ENCODE results near the gene ABT1. TPM values are rescaled to one million over a fixed set of nuclear protein-coding genes. Genes with fewer than 3 reads are reported as not detected.

The ABT1 gene
- total and polyA plus RNA-seq, 2 experiments from 2014 or later = 25.7 to 29.1 TPM

DNA sequence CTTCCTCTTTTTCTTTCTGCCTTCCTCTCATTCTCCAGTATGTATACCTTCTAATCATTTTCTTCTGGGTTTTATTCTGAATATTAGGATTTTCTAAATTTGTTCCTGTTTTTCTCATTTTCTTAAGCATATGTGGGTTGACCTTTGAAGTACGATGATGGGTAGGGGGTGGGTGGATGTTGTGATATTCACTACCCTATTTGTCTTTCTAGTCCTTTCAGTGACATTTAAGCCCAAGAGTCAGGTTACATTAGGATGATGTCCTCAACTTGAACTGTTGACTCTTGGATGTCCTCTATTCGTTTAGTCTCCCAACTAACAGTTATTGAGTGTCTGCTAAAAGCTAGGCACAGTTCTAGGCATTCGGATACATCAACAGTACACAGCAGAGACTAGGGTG lies 7.3 kb downstream of the ABT1 start (continued):
- TF ChIP-seq, protein P1, sequence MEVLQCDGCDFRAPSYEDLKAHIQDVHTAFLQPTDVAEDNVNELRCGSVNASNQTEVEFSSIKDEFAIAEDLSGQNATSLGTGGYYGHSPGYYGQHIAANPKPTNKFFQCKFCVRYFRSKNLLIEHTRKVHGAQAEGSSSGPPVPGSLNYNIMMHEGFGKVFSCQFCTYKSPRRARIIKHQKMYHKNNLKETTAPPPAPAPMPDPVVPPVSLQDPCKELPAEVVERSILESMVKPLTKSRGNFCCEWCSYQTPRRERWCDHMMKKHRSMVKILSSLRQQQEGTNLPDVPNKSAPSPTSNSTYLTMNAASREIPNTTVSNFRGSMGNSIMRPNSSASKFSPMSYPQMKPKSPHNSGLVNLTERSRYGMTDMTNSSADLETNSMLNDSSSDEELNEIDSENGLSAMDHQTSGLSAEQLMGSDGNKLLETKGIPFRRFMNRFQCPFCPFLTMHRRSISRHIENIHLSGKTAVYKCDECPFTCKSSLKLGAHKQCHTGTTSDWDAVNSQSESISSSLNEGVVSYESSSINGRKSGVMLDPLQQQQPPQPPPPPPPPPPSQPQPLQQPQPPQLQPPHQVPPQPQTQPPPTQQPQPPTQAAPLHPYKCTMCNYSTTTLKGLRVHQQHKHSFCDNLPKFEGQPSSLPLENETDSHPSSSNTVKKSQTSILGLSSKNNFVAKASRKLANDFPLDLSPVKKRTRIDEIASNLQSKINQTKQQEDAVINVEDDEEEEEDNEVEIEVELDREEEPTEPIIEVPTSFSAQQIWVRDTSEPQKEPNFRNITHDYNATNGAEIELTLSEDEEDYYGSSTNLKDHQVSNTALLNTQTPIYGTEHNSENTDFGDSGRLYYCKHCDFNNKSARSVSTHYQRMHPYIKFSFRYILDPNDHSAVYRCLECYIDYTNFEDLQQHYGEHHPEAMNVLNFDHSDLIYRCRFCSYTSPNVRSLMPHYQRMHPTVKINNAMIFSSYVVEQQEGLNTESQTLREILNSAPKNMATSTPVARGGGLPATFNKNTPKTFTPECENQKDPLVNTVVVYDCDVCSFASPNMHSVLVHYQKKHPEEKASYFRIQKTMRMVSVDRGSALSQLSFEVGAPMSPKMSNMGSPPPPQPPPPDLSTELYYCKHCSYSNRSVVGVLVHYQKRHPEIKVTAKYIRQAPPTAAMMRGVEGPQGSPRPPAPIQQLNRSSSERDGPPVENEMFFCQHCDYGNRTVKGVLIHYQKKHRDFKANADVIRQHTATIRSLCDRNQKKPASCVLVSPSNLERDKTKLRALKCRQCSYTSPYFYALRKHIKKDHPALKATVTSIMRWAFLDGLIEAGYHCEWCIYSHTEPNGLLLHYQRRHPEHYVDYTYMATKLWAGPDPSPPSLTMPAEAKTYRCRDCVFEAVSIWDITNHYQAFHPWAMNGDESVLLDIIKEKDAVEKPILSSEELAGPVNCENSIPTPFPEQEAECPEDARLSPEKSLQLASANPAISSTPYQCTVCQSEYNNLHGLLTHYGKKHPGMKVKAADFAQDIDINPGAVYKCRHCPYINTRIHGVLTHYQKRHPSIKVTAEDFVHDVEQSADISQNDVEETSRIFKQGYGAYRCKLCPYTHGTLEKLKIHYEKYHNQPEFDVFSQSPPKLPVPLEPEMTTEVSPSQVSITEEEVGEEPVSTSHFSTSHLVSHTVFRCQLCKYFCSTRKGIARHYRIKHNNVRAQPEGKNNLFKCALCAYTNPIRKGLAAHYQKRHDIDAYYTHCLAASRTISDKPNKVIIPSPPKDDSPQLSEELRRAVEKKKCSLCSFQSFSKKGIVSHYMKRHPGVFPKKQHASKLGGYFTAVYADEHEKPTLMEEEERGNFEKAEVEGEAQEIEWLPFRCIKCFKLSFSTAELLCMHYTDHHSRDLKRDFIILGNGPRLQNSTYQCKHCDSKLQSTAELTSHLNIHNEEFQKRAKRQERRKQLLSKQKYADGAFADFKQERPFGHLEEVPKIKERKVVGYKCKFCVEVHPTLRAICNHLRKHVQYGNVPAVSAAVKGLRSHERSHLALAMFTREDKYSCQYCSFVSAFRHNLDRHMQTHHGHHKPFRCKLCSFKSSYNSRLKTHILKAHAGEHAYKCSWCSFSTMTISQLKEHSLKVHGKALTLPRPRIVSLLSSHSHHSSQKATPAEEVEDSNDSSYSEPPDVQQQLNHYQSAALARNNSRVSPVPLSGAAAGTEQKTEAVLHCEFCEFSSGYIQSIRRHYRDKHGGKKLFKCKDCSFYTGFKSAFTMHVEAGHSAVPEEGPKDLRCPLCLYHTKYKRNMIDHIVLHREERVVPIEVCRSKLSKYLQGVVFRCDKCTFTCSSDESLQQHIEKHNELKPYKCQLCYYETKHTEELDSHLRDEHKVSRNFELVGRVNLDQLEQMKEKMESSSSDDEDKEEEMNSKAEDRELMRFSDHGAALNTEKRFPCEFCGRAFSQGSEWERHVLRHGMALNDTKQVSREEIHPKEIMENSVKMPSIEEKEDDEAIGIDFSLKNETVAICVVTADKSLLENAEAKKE (CRISPR knock-in tag; IDR thresholded peaks at IDR 0.05) = no peak
- no peak for TF ChIP-seq JUNB (IDR thresholded peaks at IDR 0.05; ENCODE audit: unreplicated experiment)
- TF ChIP-seq, protein P2, sequence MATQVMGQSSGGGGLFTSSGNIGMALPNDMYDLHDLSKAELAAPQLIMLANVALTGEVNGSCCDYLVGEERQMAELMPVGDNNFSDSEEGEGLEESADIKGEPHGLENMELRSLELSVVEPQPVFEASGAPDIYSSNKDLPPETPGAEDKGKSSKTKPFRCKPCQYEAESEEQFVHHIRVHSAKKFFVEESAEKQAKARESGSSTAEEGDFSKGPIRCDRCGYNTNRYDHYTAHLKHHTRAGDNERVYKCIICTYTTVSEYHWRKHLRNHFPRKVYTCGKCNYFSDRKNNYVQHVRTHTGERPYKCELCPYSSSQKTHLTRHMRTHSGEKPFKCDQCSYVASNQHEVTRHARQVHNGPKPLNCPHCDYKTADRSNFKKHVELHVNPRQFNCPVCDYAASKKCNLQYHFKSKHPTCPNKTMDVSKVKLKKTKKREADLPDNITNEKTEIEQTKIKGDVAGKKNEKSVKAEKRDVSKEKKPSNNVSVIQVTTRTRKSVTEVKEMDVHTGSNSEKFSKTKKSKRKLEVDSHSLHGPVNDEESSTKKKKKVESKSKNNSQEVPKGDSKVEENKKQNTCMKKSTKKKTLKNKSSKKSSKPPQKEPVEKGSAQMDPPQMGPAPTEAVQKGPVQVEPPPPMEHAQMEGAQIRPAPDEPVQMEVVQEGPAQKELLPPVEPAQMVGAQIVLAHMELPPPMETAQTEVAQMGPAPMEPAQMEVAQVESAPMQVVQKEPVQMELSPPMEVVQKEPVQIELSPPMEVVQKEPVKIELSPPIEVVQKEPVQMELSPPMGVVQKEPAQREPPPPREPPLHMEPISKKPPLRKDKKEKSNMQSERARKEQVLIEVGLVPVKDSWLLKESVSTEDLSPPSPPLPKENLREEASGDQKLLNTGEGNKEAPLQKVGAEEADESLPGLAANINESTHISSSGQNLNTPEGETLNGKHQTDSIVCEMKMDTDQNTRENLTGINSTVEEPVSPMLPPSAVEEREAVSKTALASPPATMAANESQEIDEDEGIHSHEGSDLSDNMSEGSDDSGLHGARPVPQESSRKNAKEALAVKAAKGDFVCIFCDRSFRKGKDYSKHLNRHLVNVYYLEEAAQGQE (IDR thresholded peaks at IDR 0.05; ENCODE audit: unreplicated experiment) = no peak
- TF ChIP-seq, protein P3, sequence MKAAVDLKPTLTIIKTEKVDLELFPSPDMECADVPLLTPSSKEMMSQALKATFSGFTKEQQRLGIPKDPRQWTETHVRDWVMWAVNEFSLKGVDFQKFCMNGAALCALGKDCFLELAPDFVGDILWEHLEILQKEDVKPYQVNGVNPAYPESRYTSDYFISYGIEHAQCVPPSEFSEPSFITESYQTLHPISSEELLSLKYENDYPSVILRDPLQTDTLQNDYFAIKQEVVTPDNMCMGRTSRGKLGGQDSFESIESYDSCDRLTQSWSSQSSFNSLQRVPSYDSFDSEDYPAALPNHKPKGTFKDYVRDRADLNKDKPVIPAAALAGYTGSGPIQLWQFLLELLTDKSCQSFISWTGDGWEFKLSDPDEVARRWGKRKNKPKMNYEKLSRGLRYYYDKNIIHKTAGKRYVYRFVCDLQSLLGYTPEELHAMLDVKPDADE (IDR thresholded peaks at IDR 0.05) = no peak
- no peak for TF ChIP-seq NANOG (IDR thresholded peaks at IDR 0.05; ENCODE audit: borderline replicate concordance)
- no peak for TF ChIP-seq CREB1 (CRISPR knock-in tag; IDR thresholded peaks at IDR 0.05; ENCODE audit: low read depth)
